Prostate gland (tissue), 2 donors: Measurements from ENCODE around the gene ZNF653. TPM values are rescaled to one million over a fixed set of nuclear protein-coding genes. Genes with fewer than 3 reads are reported as not detected.
"Not testable (repeated sequence)": the region's sequence is repeated elsewhere in the genome, so short reads cannot be mapped to it uniquely, and the experiment has no call there.

Experiments used
- DNase-seq: peaks from one replicate; pipeline ENCODE4 v3.0.0-alpha.2; 2019; ENCODE audit warnings: low spot score
- H3K27ac ChIP-seq, 2 donors: fragments of 200-600 bp; sonication (generic); 2 replicates each; pipeline ENCODE4 v1.5.1; 2017 to 2019
- H3K27me3 ChIP-seq: fragments of 200-600 bp; sonication (generic); replicated peaks from 2 replicates; pipeline ENCODE4 v1.5.1; 2019; ENCODE audit not compliant: insufficient read depth
- H3K36me3 ChIP-seq, 2 donors: fragments of 200-600 bp; sonication (generic); 1 replicate in 1 of 2; 2 replicates in 1 of 2; pipeline versions ENCODE4 v1.5.1 to v1.8.1; 2017 to 2019
- H3K4me1 ChIP-seq: fragments of 200-600 bp; sonication (generic); replicated peaks from 2 replicates; pipeline ENCODE4 v1.5.1; 2019
- H3K4me3 ChIP-seq, 2 donors: fragments of 200-600 bp; sonication (generic); 2 replicates each; pipeline ENCODE4 v1.5.1; 2017 to 2019
- H3K9me3 ChIP-seq: fragments of 200-600 bp; sonication (generic); 2 replicates; pipeline ENCODE4 v1.5.1; 2017
- CTCF ChIP-seq, 4 experiments: fragments of 200-600 bp in 2 of 4; fragments of 450-650 bp in 2 of 4; sonication (generic) in 2 of 4; IDR thresholded peaks; 1 replicate in 3 of 4; 2 replicates in 1 of 4; pipeline ENCODE4 v1.5.1; 2016 to 2019; ENCODE audit warnings: antibody characterized with exemption in 4 of 4, mild to moderate bottlenecking in 2 of 4, moderate library complexity in 2 of 4
- POLR2A ChIP-seq: fragments of 450-650 bp; IDR thresholded peaks from one replicate; pipeline ENCODE4 v1.6.1; 2016; ENCODE audit warnings: antibody characterized with exemption, mild to moderate bottlenecking
- POLR2AphosphoS5 ChIP-seq: sonication (generic); formaldehyde crosslinking; IDR thresholded peaks from one replicate; pipeline ENCODE4 v1.6.1; 2017; ENCODE audit warnings: antibody characterized with exemption
- WGBS: methylation state at CpG from one replicate; pipeline ENCODE4 v1.1.5; 2018; 5-methylcytosine and 5-hydroxymethylcytosine counted together
- intact Hi-C: fragments of 100-400 bp; cut with DNase I; formaldehyde crosslinking; loops from one replicate; pipeline ENCODE4 v1.14.2; 2022
- microRNA-seq: library from miRNA; unstranded; fragments of <30 nt; microRNA quantifications from one replicate; pipeline ENCODE4, GENCODE V29; 2016
- small RNA-seq, 2 donors: library from RNA; depleted of rRNA; stranded (forward); fragments of <200 nt; gene quantifications; one replicate each; pipeline ENCODE3, GENCODE V24; 2016
- total RNA-seq, 2 donors: library from RNA; depleted of rRNA; stranded (reverse); fragments of >200 nt; gene quantifications; one replicate each; pipeline ENCODE4 v1.1.0, GENCODE V29; 2016

The ZNF653 gene
- total RNA-seq, 2 donors from 2014 or later = 11.2 to 25.8 TPM

GRCh38 chr19:11435833-11436313 lies 69.8 kb downstream of the ZNF653 start:
- Histone ChIP-seq H3K4me1 (peaks cover 12% of the 10 kb centered on the region), H3K27me3 (no peaks in the 10 kb centered on the region), H3K27ac (peak overlapping the region; percentile 74 to 81), H3K4me3 (peak overlapping the region; percentile 65 to 71), H3K36me3 (peaks cover 4 to 6% of the 10 kb centered on the region in 2 donors), H3K9me3 (no peaks in the 10 kb centered on the region)
- TF ChIP-seq POLR2AphosphoS5 (no peak), CTCF (IDR thresholded peaks at IDR 0.05) (no peak), POLR2A (no peak)
- DNase-seq = no peak
- WGBS = 5% methylated on average over 21 of the region's 21 CpGs
- intact Hi-C loops = loop anchor here (2.0 kb wide), 1 partner anchor 55 kb away; no protein-coding TSS in a partner anchor

GRCh38 chr19:11435057-11435832 lies 70.4 kb downstream of the ZNF653 start, which contains the start of the genes ODAD3 and PRKCSH:
TSS of gene ODAD3 (minus strand) at chr19:11435121. CDS start at chr19:11435016, 105 bp downstream.
TSS of gene PRKCSH (plus strand) at chr19:11435635. CDS start at chr19:11436118, 483 bp downstream.
- TF ChIP-seq POLR2AphosphoS5 = peak; percentile 100
- peak; percentile 82 to 99 (median 96) for TF ChIP-seq CTCF (IDR thresholded peaks at IDR 0.05)
- peak; percentile 53 for TF ChIP-seq POLR2A
- intact Hi-C loops = loop anchor here (2.0 kb wide), 1 partner anchor 54 kb away; no protein-coding TSS in a partner anchor
- Histone ChIP-seq H3K4me3 (peak within 1 kb of the TSS; percentile 65 to 71), H3K9me3 (no peaks in the 10 kb centered on the region), H3K36me3 (peaks cover 3 to 4% of the 10 kb centered on the region in 2 donors), H3K27ac (peak within 1 kb of the TSS; percentile 74 to 81), H3K27me3 (no peaks in the 10 kb centered on the region), H3K4me1 (peaks cover 12% of the 10 kb centered on the region)
- DNase-seq = peak; percentile 99
- under 1% methylated on average over 53 of the region's 53 CpGs for WGBS

- 3% methylated on average over 9 of the region's 9 CpGs for WGBS
- peaks cover 3 to 4% of the 10 kb centered on the region in 2 donors for H3K36me3 ChIP-seq
- H3K27me3 ChIP-seq = no peaks in the 10 kb centered on the region
- no peaks in the 10 kb centered on the region for H3K9me3 ChIP-seq
- H3K4me1 ChIP-seq = peaks cover 12% of the 10 kb centered on the region
- H3K27ac ChIP-seq = peak overlapping the region; percentile 74 to 81
- no peak for TF ChIP-seq CTCF (IDR thresholded peaks at IDR 0.05)
- TF ChIP-seq POLR2AphosphoS5 = no peak
- no peak for TF ChIP-seq POLR2A
- DNase-seq = no peak
- intact Hi-C loops = loop anchor here (2.0 kb wide), 1 partner anchor 54 kb away; no protein-coding TSS in a partner anchor
- H3K4me3 ChIP-seq = peak overlapping the region; percentile 24 to 65
Measured at GRCh38 chr19:11434703-11435056, 71.0 kb downstream of the ZNF653 start.

- intact Hi-C loops, H3K27ac ChIP-seq, H3K27me3 ChIP-seq, H3K36me3 ChIP-seq, H3K4me3 ChIP-seq, H3K9me3 ChIP-seq, DNase-seq: not testable (repeated sequence)
- 98% methylated on average over 3 of the region's 3 CpGs for WGBS
- H3K4me1 ChIP-seq = peaks cover 12% of the 10 kb centered on the region
Measured at GRCh38 chr19:11433526-11433925, 72.1 kb downstream of the ZNF653 start.

Small RNAs within 50 kb of the gene (microRNA-seq; reads per million reads assigned to microRNA genes)
- not detected for gene MIR7974

Small RNAs within 50 kb of the gene (small RNA-seq; reads per million reads assigned to genes)
- gene MIR7974 = 0 to 0.81 reads per million in 2 donors
- 0 to 0.19 reads per million in 2 donors for gene RN7SL833P

Other genes starting within 250 kb of the ZNF653 start
- gene DOCK6, start 243.3 kb downstream of the ZNF653 start, total RNA-seq = 10 to 100 TPM; 21.6 to 38.7 TPM
- 1 to 10 TPM in 1 of 2 donors, not detected in 1; 4.2 TPM for gene TSPAN16, start 209.7 kb downstream of the ZNF653 start, total RNA-seq
- 10 to 100 TPM; 33.9 to 81.2 TPM for gene RAB3D, start 166.2 kb downstream of the ZNF653 start, total RNA-seq
- gene TMEM205, start 159.6 kb downstream of the ZNF653 start, total RNA-seq = 100 to 1,000 TPM; 219 to 541 TPM
- 10 to 100 TPM; 51.5 to 52.4 TPM for gene CCDC159, start 159.3 kb downstream of the ZNF653 start, total RNA-seq
- gene PLPPR2, start 150.4 kb downstream of the ZNF653 start, total RNA-seq = 10 to 100 TPM; 33.9 to 86.1 TPM
- 1 to 10 TPM; 4.1 to 6.3 TPM for gene SWSAP1, start 131.2 kb downstream of the ZNF653 start, total RNA-seq
- gene EPOR, start 121.5 kb downstream of the ZNF653 start, total RNA-seq = 1 to 10 TPM; 6.8 to 8.1 TPM
- gene RGL3, start 86.5 kb downstream of the ZNF653 start, total RNA-seq = 1 to 10 TPM; 5.1 to 8.6 TPM
- gene ODAD3, start 70.7 kb downstream of the ZNF653 start, total RNA-seq = 1 to 10 TPM; 1.3 to 2.7 TPM
- 100 to 1,000 TPM; 229 to 238 TPM for gene PRKCSH, start 70.2 kb downstream of the ZNF653 start, total RNA-seq
- gene ELAVL3, start 24.8 kb downstream of the ZNF653 start, total RNA-seq = 1 to 10 TPM in 1 of 2 donors, under 1 TPM in 1; 0.57 to 1.5 TPM
- 10 to 100 TPM; 93.0 to 94.7 TPM for gene ECSIT, start 23.3 kb upstream of the ZNF653 start, total RNA-seq
- gene CNN1, start 33.0 kb upstream of the ZNF653 start, total RNA-seq = 100 to 1,000 TPM; 426 to 525 TPM
- gene ELOF1, start 53.4 kb upstream of the ZNF653 start, total RNA-seq = 10 to 100 TPM; 47.8 to 57.5 TPM
- 10 to 100 TPM; 23.3 to 59.3 TPM for gene ACP5, start 71.8 kb upstream of the ZNF653 start, total RNA-seq
- gene ZNF627, start 91.6 kb upstream of the ZNF653 start, total RNA-seq = 10 to 100 TPM; 17.8 to 20.5 TPM
- gene ZNF823, start 233.1 kb upstream of the ZNF653 start, total RNA-seq = 1 to 10 TPM; 3.5 to 5.9 TPM